Smooth muscle cell of the coronary artery (primary cell): ENCODE data around the gene CMTR2. TPM values are rescaled to one million over a fixed set of nuclear protein-coding genes. Genes with fewer than 3 reads are reported as not detected.

ENCODE experiments used
- total RNA-seq: library from RNA; depleted of rRNA; stranded (reverse); fragments of >200 nt; gene quantifications from 2 replicates; pipeline ENCODE4 v1.2.3, GENCODE V29; 2014; ENCODE audit warnings: low replicate concordance

CMTR2 gene, protein sequence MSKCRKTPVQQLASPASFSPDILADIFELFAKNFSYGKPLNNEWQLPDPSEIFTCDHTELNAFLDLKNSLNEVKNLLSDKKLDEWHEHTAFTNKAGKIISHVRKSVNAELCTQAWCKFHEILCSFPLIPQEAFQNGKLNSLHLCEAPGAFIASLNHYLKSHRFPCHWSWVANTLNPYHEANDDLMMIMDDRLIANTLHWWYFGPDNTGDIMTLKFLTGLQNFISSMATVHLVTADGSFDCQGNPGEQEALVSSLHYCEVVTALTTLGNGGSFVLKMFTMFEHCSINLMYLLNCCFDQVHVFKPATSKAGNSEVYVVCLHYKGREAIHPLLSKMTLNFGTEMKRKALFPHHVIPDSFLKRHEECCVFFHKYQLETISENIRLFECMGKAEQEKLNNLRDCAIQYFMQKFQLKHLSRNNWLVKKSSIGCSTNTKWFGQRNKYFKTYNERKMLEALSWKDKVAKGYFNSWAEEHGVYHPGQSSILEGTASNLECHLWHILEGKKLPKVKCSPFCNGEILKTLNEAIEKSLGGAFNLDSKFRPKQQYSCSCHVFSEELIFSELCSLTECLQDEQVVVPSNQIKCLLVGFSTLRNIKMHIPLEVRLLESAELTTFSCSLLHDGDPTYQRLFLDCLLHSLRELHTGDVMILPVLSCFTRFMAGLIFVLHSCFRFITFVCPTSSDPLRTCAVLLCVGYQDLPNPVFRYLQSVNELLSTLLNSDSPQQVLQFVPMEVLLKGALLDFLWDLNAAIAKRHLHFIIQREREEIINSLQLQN
- total RNA-seq = 10.4 and 19.5 TPM in 2 replicates

DNA sequence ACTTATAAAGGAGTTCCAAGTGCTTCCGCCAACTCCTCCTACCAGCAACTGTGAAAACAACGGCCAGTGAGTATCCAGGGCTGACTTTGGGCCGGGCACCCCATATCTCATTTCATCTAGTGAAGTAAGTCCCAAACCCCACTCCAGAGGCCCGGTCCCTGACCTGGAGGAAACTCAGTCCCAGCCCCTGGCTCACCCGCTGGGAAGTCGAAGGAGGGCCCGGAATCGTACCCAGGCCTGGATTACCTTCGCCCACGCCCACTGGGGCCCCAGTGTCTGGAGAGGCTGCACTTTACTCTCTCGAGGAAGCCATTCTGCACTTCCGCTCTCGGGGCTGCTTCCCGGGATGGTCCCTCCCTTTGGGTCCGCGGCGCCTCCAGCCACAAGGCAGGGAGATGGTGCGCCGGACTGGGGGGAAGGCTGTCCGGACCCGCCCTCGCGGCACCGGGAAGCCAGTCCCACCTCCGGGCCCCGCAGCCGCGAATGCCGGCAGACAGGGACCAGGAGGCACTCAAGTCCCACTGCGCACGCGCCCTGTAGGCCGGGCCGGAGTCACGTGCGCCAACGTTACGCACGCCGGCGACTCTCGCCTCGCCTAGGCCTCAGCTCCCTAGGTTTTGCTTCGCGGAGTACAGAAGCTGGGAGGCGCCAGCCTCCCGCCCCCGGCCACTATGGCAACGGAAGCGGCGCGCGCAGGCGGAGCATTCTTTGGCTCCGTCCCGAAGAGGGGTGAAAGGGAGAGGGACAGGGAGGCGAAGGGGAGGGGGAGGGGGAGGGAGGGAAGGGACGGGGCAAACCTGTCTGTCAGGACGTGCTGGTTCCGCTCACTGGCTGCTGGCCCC, at the start of gene CMTR2:
Gene CMTR2, minus strand, starts transcription at position 513 of the 842 bp plus-strand sequence. CDS start 3,482 bp downstream, outside the sequence.

Other genes starting within 250 kb of the CMTR2 start
- 0.08 and 0.12 TPM in 2 replicates for gene HYDIN, start 58.7 kb downstream of the CMTR2 start, total RNA-seq
- 0.08 TPM in 1 of 2 replicates, not detected in the other for gene CALB2, start 69.3 kb upstream of the CMTR2 start, total RNA-seq
- not detected in 2 replicates for gene TLE7, start 152.7 kb upstream of the CMTR2 start, total RNA-seq
- gene ZNF23, start 172.8 kb upstream of the CMTR2 start, total RNA-seq = 7.7 and 9.9 TPM in 2 replicates
- gene ZNF19, start 199.9 kb upstream of the CMTR2 start, total RNA-seq = 1.5 and 1.6 TPM in 2 replicates
- not detected in 2 replicates for gene CHST4, start 237.0 kb upstream of the CMTR2 start, total RNA-seq